Neural cell (in vitro differentiated cells): Measurements from ENCODE around the gene NKX1-2. TPM values are rescaled to one million over a fixed set of nuclear protein-coding genes. Genes with fewer than 3 reads are reported as not detected.

ENCODE experiments used
- H2AFZ ChIP-seq: fragments of 200-600, 300-800 bp; sonication (generic), shearing (Covaris generic); 2 replicates; pipeline ENCODE4 v1.6.0; 2014; ENCODE audit warnings: low read depth, mild to moderate bottlenecking, antibody characterized with exemption, low read length, moderate library complexity
- H3F3A ChIP-seq: fragments of 200-600 bp; shearing (Covaris generic); 2 replicates; pipeline ENCODE4 v1.6.1; 2016; ENCODE audit warnings: mild to moderate bottlenecking, moderate library complexity, mixed read lengths, antibody characterized with exemption, low read length; ENCODE audit not compliant: insufficient read depth, poor library complexity, severe bottlenecking
- H3K27ac ChIP-seq: fragments of 200-600, 300-800 bp; sonication (generic), shearing (Covaris generic); 2 replicates; pipeline ENCODE4 v1.5.1; 2014; ENCODE audit warnings: mild to moderate bottlenecking, low read length, moderate library complexity
- H3K27me3 ChIP-seq: fragments of 300-800, 200-600 bp; sonication (generic), shearing (Covaris generic); 2 replicates; pipeline ENCODE4 v1.6.0; 2014; ENCODE audit warnings: mild to moderate bottlenecking, low read depth, low read length, moderate library complexity; ENCODE audit not compliant: insufficient read depth
- H3K36me3 ChIP-seq: fragments of 300-800, 200-600 bp; sonication (generic), shearing (Covaris generic); 2 replicates; pipeline ENCODE4 v1.5.1; 2014; ENCODE audit warnings: mild to moderate bottlenecking, antibody characterized with exemption, low read length, moderate library complexity; ENCODE audit not compliant: insufficient read depth
- H3K4me2 ChIP-seq: fragments of 300-800, 200-600 bp; sonication (generic), shearing (Covaris generic); 2 replicates; pipeline ENCODE4 v1.6.0; 2014; ENCODE audit warnings: mild to moderate bottlenecking, low read length
- H3K4me3 ChIP-seq: fragments of 300-800, 200-600 bp; sonication (generic), shearing (Covaris generic); 2 replicates; pipeline ENCODE4 v1.5.1; 2014; ENCODE audit warnings: mild to moderate bottlenecking, low read length, moderate library complexity
- H3K79me2 ChIP-seq: fragments of 200-600 bp; shearing (Covaris generic); replicated peaks from 2 replicates; pipeline ENCODE4 v1.6.0; 2014; ENCODE audit warnings: mild to moderate bottlenecking, low read length, moderate library complexity; ENCODE audit not compliant: insufficient read depth
- H3K9ac ChIP-seq: fragments of 300-800, 200-600 bp; sonication (generic), shearing (Covaris generic); 2 replicates; pipeline ENCODE4 v1.6.1; 2016; ENCODE audit warnings: mild to moderate bottlenecking, low read length, mixed read lengths
- H3K9me2 ChIP-seq: fragments of 200-600 bp; shearing (Covaris generic); 2 replicates; pipeline ENCODE4 v1.6.1; 2016; ENCODE audit warnings: mild to moderate bottlenecking, low read length, mixed read lengths; ENCODE audit not compliant: insufficient read depth
- H3K9me3 ChIP-seq: fragments of 200-600, 300-800 bp; sonication (generic), shearing (Covaris generic); 2 replicates; pipeline ENCODE4 v1.6.1; 2016; ENCODE audit warnings: mild to moderate bottlenecking, mixed run types, low read length, moderate library complexity, mixed read lengths
- H4K20me1 ChIP-seq: fragments of 200-600 bp; shearing (Covaris generic); 2 replicates; pipeline ENCODE4 v1.6.1; 2016; ENCODE audit warnings: mild to moderate bottlenecking, mixed run types; ENCODE audit not compliant: insufficient read depth
- EP300 ChIP-seq: fragments of 450-650 bp; conservative IDR thresholded peaks from 2 replicates; pipeline ENCODE4 v1.6.1; 2014; ENCODE audit warnings: antibody characterized with exemption, mild to moderate bottlenecking, moderate library complexity; ENCODE audit not compliant: poor library complexity, severe bottlenecking
- EZH2 ChIP-seq: fragments of 200-600, 300-800 bp; shearing (Covaris generic), sonication (generic); IDR thresholded peaks from 2 replicates; pipeline ENCODE4 v1.6.1; 2014; ENCODE audit warnings: antibody characterized with exemption, low read length, borderline replicate concordance, mild to moderate bottlenecking; ENCODE audit not compliant: insufficient read depth, poor library complexity, severe bottlenecking
- MXI1 ChIP-seq: fragments of 450-650 bp; conservative IDR thresholded peaks from 2 replicates; pipeline ENCODE4 v1.6.1; 2014; ENCODE audit warnings: antibody characterized with exemption, mild to moderate bottlenecking; ENCODE audit not compliant: poor library complexity, severe bottlenecking
- POLR2AphosphoS5 ChIP-seq: IDR thresholded peaks from 2 replicates; pipeline ENCODE4 v1.6.1; 2012
- RAD21 ChIP-seq: fragments of 450-650 bp; conservative IDR thresholded peaks from 2 replicates; pipeline ENCODE4 v1.6.1; 2014; ENCODE audit warnings: antibody characterized with exemption, mild to moderate bottlenecking, moderate library complexity
- SMC3 ChIP-seq: fragments of 450-650 bp; conservative IDR thresholded peaks from 2 replicates; pipeline ENCODE4 v1.6.1; 2014; ENCODE audit warnings: antibody characterized with exemption, mild to moderate bottlenecking, moderate library complexity; ENCODE audit not compliant: poor library complexity
- TAF1 ChIP-seq: IDR thresholded peaks from 2 replicates; pipeline ENCODE4 v1.6.1; 2012; ENCODE audit warnings: low read depth
- polyA plus RNA-seq: library from polyadenylated mRNA; depleted of rRNA; stranded (reverse); fragments of >200 nt; gene quantifications from 2 replicates; pipeline ENCODE4 v1.2.3, GENCODE V29; 2014
- TF ChIP-seq, protein P1 (sequence below): fragments of 450-650 bp; IDR thresholded peaks from 2 replicates; pipeline ENCODE4 v1.5.1; 2014; ENCODE audit warnings: antibody characterized with exemption, mild to moderate bottlenecking, moderate library complexity; ENCODE audit not compliant: poor library complexity, severe bottlenecking
- TF ChIP-seq, protein P2 (sequence below): IDR thresholded peaks from 2 replicates; pipeline ENCODE4 v1.6.1; 2012; ENCODE audit warnings: borderline replicate concordance

Gene NKX1-2
- polyA plus RNA-seq, 1 donor from 2014 or later: 0.19 TPM

DNA sequence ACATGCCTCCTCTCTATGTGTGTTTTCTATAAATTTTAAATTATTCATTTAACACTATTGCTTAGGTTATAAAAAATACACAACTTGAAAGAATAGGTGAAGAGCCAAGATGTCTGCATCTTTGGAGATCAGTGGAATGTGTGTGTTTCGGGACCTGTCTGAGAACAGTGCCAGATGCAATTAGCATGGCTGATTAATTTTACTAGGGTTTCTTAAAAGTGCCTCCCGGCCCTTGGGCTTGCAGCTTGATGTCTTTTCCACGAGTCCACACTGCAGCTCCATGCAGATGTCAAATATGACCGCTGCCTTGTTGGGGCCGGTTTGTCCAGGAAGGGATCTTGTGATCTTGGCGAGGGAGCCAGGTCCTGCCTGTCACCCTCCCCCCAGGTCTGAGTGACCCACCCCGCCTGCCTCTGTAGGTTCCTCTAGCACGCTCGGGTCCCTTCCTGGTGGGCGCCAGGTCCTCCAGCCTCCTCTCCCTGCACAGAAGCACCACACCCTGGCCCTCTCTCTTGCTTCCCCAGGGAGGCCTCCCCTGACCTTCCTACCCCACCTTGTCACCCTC lies 32.5 kb upstream of the NKX1-2 start:
- no peak overlapping the region for H3K9ac ChIP-seq
- H3K79me2 ChIP-seq: no peaks in the 10 kb centered on the region
- H4K20me1 ChIP-seq: no peaks in the 10 kb centered on the region
- no peaks in the 10 kb centered on the region for H3K36me3 ChIP-seq
- H3K27ac ChIP-seq: no peak overlapping the region
- H2AFZ ChIP-seq: no peak overlapping the region
- no peak for TF ChIP-seq EZH2
- TF ChIP-seq SMC3: no peak
- H3F3A ChIP-seq: no peaks in the 10 kb centered on the region
- H3K27me3 ChIP-seq: no peaks in the 10 kb centered on the region
- H3K9me3 ChIP-seq: no peaks in the 10 kb centered on the region
- H3K4me3 ChIP-seq: no peak overlapping the region
- H3K9me2 ChIP-seq: no peaks in the 10 kb centered on the region
- no peak overlapping the region for H3K4me2 ChIP-seq

DNA sequence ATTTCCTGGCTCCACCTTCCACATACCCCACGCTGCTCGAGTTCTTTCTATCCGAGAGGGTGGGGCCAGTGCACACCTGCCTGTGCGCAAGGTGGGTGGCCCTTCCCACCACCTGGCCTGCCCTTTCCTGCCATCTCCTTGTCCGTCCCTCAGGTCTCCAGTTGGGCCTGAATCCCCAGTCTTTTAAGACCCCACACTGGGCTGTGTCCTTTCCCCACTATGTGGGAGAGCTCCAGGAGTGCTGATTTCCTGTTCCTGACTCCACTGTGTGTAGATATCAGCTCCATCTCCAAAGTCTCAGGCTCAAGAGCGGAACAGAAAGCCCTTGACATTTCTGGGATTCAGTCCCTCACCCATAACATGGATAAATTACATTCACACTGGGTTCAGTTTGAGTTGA lies 31.9 kb upstream of the NKX1-2 start:
- H3K4me3 ChIP-seq: no peak overlapping the region
- H4K20me1 ChIP-seq: no peaks in the 10 kb centered on the region
- H2AFZ ChIP-seq: no peak overlapping the region
- H3K27me3 ChIP-seq: no peaks in the 10 kb centered on the region
- H3F3A ChIP-seq: no peaks in the 10 kb centered on the region
- H3K9me3 ChIP-seq: no peaks in the 10 kb centered on the region
- H3K27ac ChIP-seq: no peak overlapping the region
- H3K4me2 ChIP-seq: no peak overlapping the region
- no peaks in the 10 kb centered on the region for H3K79me2 ChIP-seq
- no peak for TF ChIP-seq EZH2
- TF ChIP-seq RAD21: no peak
- no peaks in the 10 kb centered on the region for H3K36me3 ChIP-seq
- H3K9ac ChIP-seq: no peak overlapping the region
- H3K9me2 ChIP-seq: no peaks in the 10 kb centered on the region

DNA sequence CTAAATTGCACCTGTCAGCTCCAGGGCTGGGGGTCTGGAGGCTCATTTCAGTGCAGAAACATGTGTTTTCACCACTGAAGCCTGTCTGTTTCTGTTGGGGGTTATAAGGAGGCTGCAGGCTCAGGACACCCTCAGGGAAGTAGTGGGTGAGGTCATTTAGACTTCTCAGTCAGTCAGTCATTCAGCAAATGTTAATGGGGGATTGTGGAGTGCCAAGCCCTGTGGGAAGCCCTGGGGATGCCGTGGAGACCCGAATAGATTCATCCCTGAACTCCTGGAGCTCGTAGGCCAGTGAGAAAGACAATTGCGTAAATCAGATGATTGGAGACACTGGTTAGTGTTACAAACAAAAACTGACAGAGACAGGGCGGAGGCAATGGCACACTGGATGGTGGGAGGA lies 31.0 kb upstream of the NKX1-2 start:
- no peak overlapping the region for H3K4me3 ChIP-seq
- no peak overlapping the region for H3K4me2 ChIP-seq
- H3K9ac ChIP-seq: no peak overlapping the region
- H3K9me2 ChIP-seq: no peaks in the 10 kb centered on the region
- no peak overlapping the region for H3K27ac ChIP-seq
- H3K27me3 ChIP-seq: no peaks in the 10 kb centered on the region
- no peaks in the 10 kb centered on the region for H3F3A ChIP-seq
- no peaks in the 10 kb centered on the region for H4K20me1 ChIP-seq
- H2AFZ ChIP-seq: no peak overlapping the region
- TF ChIP-seq, protein P1, sequence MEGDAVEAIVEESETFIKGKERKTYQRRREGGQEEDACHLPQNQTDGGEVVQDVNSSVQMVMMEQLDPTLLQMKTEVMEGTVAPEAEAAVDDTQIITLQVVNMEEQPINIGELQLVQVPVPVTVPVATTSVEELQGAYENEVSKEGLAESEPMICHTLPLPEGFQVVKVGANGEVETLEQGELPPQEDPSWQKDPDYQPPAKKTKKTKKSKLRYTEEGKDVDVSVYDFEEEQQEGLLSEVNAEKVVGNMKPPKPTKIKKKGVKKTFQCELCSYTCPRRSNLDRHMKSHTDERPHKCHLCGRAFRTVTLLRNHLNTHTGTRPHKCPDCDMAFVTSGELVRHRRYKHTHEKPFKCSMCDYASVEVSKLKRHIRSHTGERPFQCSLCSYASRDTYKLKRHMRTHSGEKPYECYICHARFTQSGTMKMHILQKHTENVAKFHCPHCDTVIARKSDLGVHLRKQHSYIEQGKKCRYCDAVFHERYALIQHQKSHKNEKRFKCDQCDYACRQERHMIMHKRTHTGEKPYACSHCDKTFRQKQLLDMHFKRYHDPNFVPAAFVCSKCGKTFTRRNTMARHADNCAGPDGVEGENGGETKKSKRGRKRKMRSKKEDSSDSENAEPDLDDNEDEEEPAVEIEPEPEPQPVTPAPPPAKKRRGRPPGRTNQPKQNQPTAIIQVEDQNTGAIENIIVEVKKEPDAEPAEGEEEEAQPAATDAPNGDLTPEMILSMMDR: no peak
- TF ChIP-seq RAD21 (no peak), EZH2 (no peak), TAF1 (no peak)
- no peaks in the 10 kb centered on the region for H3K9me3 ChIP-seq
- H3K79me2 ChIP-seq: no peaks in the 10 kb centered on the region
- no peaks in the 10 kb centered on the region for H3K36me3 ChIP-seq

DNA sequence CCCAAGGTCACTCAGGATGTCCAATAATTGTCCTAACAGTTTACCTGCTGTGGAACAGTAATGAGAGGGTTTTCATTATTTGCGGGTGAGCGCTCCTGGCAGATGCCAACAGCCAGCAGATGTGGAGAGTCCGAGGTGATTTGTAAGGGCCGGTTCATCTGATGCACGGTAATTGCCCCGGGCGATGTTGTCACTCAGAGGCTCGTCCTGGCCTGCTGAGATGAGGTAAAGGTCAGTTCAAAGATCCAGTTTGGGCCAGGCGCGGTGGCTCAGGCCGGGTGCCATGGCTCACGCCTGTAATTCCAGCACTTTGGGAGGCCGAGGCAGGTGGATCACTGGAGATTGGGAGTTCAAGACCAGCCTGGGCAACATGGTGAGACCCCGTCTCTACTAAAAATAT lies 28.7 kb upstream of the NKX1-2 start:
- Histone ChIP-seq H3K9me3 (no peaks in the 10 kb centered on the region), H3K27ac (no peak overlapping the region), H3K4me3 (no peak overlapping the region), H3K9me2 (no peaks in the 10 kb centered on the region), H3F3A (no peaks in the 10 kb centered on the region), H3K79me2 (no peaks in the 10 kb centered on the region), H3K27me3 (no peaks in the 10 kb centered on the region), H4K20me1 (no peaks in the 10 kb centered on the region), H3K9ac (no peak overlapping the region), H3K4me2 (no peak overlapping the region), H2AFZ (no peak overlapping the region), H3K36me3 (no peaks in the 10 kb centered on the region)
- no peak for TF ChIP-seq POLR2AphosphoS5
- TF ChIP-seq TAF1: no peak
- TF ChIP-seq MXI1: no peak
- no peak for TF ChIP-seq EP300
- TF ChIP-seq, protein P1: no peak
- no peak for TF ChIP-seq SMC3
- TF ChIP-seq, protein P2, sequence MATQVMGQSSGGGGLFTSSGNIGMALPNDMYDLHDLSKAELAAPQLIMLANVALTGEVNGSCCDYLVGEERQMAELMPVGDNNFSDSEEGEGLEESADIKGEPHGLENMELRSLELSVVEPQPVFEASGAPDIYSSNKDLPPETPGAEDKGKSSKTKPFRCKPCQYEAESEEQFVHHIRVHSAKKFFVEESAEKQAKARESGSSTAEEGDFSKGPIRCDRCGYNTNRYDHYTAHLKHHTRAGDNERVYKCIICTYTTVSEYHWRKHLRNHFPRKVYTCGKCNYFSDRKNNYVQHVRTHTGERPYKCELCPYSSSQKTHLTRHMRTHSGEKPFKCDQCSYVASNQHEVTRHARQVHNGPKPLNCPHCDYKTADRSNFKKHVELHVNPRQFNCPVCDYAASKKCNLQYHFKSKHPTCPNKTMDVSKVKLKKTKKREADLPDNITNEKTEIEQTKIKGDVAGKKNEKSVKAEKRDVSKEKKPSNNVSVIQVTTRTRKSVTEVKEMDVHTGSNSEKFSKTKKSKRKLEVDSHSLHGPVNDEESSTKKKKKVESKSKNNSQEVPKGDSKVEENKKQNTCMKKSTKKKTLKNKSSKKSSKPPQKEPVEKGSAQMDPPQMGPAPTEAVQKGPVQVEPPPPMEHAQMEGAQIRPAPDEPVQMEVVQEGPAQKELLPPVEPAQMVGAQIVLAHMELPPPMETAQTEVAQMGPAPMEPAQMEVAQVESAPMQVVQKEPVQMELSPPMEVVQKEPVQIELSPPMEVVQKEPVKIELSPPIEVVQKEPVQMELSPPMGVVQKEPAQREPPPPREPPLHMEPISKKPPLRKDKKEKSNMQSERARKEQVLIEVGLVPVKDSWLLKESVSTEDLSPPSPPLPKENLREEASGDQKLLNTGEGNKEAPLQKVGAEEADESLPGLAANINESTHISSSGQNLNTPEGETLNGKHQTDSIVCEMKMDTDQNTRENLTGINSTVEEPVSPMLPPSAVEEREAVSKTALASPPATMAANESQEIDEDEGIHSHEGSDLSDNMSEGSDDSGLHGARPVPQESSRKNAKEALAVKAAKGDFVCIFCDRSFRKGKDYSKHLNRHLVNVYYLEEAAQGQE: no peak
- TF ChIP-seq EZH2: no peak
- TF ChIP-seq RAD21: no peak
